GM12878 (cell line): Measurements from ENCODE around the gene THRA. TPM values are rescaled to one million over a fixed set of nuclear protein-coding genes. Genes with fewer than 3 reads are reported as not detected.

Experiments used
- ATAC-seq: fragments of 200-7000 bp; cut with Tn5 transposase; 3 replicates; pipeline ENCODE4 v1.9.1; 2020; ENCODE audit warnings: mild to moderate bottlenecking, moderate library complexity
- BruUV-seq: library from RNA; stranded (reverse); fragments of 400-500 nt; replicated peaks from 2 replicates; lab custom pipeline; 2021; lab: Mats Ljungman, UMichigan
- CTCF ChIA-PET: fragments of 300-600 bp; sonication (Branson Sonifier 250); formaldehyde crosslinking; extraction: SDS; loops from one replicate; lab custom pipeline; 2021; ENCODE audit warnings: inconsistent platforms; lab: Yijun Ruan, JAX
- POLR2A ChIA-PET: fragments of 350-600 bp; formaldehyde crosslinking; extraction: SDS; loops from one replicate; lab custom pipeline; 2021; ENCODE audit warnings: inconsistent platforms; lab: Charles Lee
- RAD21 ChIA-PET: fragments of 300-600 bp; sonication (Branson Sonifier 250); formaldehyde crosslinking; loops from one replicate; lab custom pipeline; 2023; ENCODE audit warnings: antibody characterized with exemption; ENCODE audit not compliant: unreplicated experiment; lab: Charles Lee
- SMC1A ChIA-PET: fragments of 300-600 bp; sonication (Branson Sonifier 250); formaldehyde crosslinking; loops from one replicate; lab custom pipeline; 2023; ENCODE audit not compliant: unreplicated experiment, uncharacterized antibody; lab: Charles Lee
- DNase-seq: peaks from one replicate; pipeline ENCODE4 v3.0.0-alpha.2; 2011; ENCODE audit warnings: low read depth, low spot score
- FAIRE-seq: peaks from 3 replicates; lab custom pipeline; 2011; peaks lifted over from hg19 to GRCh38; lab: Jason Lieb, UNC
- H2AFZ ChIP-seq: 2 replicates; pipeline ENCODE4 v1.6.0; 2011; ENCODE audit warnings: low read depth, low read length, control low read depth; ENCODE audit not compliant: control insufficient read depth
- H3K27ac ChIP-seq: 2 replicates; pipeline ENCODE4 v1.5.1; 2011; ENCODE audit warnings: control low read depth; ENCODE audit not compliant: control insufficient read depth, insufficient read depth
- H3K27me3 ChIP-seq, 2 experiments: replicated peaks in 1 of 2; 2 replicates each; pipeline versions ENCODE4 v1.6.0 to v1.6.1; 2011; ENCODE audit warnings: low read length in 1 of 2; ENCODE audit not compliant: control insufficient read depth in 2 of 2, insufficient read depth in 2 of 2
- H3K36me3 ChIP-seq, 2 experiments: 2 replicates each; pipeline ENCODE4 v1.5.1; 2011; ENCODE audit warnings: low read length in 1 of 2; ENCODE audit not compliant: control insufficient read depth in 2 of 2, insufficient read depth in 2 of 2
- H3K4me1 ChIP-seq: 2 replicates; pipeline ENCODE4 v1.6.1; 2011; ENCODE audit warnings: mild to moderate bottlenecking, low read length, moderate library complexity, mixed read lengths; ENCODE audit not compliant: control insufficient read depth, insufficient read depth
- H3K4me2 ChIP-seq: 2 replicates; pipeline ENCODE4 v1.6.0; 2011; ENCODE audit warnings: control low read depth; ENCODE audit not compliant: control insufficient read depth, insufficient read depth
- H3K4me3 ChIP-seq: fragments of 200-600 bp; sonication (generic); 2 replicates; pipeline ENCODE4 v1.5.1; 2016
- H3K79me2 ChIP-seq: 2 replicates; pipeline ENCODE4 v1.6.0; 2011; ENCODE audit warnings: low read length; ENCODE audit not compliant: control insufficient read depth, insufficient read depth
- H3K9ac ChIP-seq: 2 replicates; pipeline ENCODE4 v1.8.0; 2011; ENCODE audit warnings: low read length, control low read depth, mixed read lengths; ENCODE audit not compliant: control insufficient read depth, insufficient read depth
- H3K9me3 ChIP-seq: replicated peaks from 3 replicates; pipeline ENCODE4 v1.5.1; 2011; ENCODE audit warnings: mild to moderate bottlenecking, low read length; ENCODE audit not compliant: control insufficient read depth, insufficient read depth
- H4K20me1 ChIP-seq: 2 replicates; pipeline ENCODE4 v1.6.0; 2011; ENCODE audit not compliant: control insufficient read depth, insufficient read depth
- ATF7 ChIP-seq: fragments of 450-650 bp; IDR thresholded peaks from 2 replicates; pipeline ENCODE4 v1.6.1; 2016; ENCODE audit warnings: low read depth, mild to moderate bottlenecking
- BCL3 ChIP-seq: IDR thresholded peaks from 2 replicates; pipeline ENCODE4 v1.6.1; 2011; ENCODE audit warnings: borderline replicate concordance, low read depth, mild to moderate bottlenecking, moderate library complexity, low read length; ENCODE audit not compliant: insufficient read depth, poor library complexity, severe bottlenecking
- CREM ChIP-seq: IDR thresholded peaks from 2 replicates; pipeline ENCODE4 v1.6.1; 2014; ENCODE audit warnings: antibody characterized with exemption, low read depth
- HDAC2 ChIP-seq: fragments of 200-600 bp; sonication (generic); IDR thresholded peaks from 2 replicates; pipeline ENCODE4 v1.6.1; 2017
- MXI1 ChIP-seq: fragments of 150-350 bp; IDR thresholded peaks from 2 replicates; pipeline ENCODE4 v1.6.1; 2011; ENCODE audit warnings: low read depth, mild to moderate bottlenecking, inconsistent platforms, low read length, improper control_type of control experiment
- PKNOX1 ChIP-seq: fragments of 450-650 bp; IDR thresholded peaks from 2 replicates; pipeline ENCODE4 v1.6.1; 2016; ENCODE audit warnings: mild to moderate bottlenecking
- POLR2AphosphoS5 ChIP-seq: IDR thresholded peaks from 2 replicates; pipeline ENCODE4 v1.6.1; 2011; ENCODE audit warnings: mild to moderate bottlenecking, low read length, inconsistent platforms
- RB1 ChIP-seq: fragments of 450-650 bp; formaldehyde crosslinking; IDR thresholded peaks from 2 replicates; pipeline ENCODE4 v1.6.1; 2017; ENCODE audit warnings: mild to moderate bottlenecking, borderline replicate concordance
- REST ChIP-seq: IDR thresholded peaks from 2 replicates; pipeline ENCODE4 v1.6.1; 2012; ENCODE audit warnings: mild to moderate bottlenecking, low read depth, low read length
- SP1 ChIP-seq: IDR thresholded peaks from one replicate; pipeline ENCODE4 v1.6.1; 2011; ENCODE audit warnings: low read depth, low read length
- SREBF1 ChIP-seq: IDR thresholded peaks from 2 replicates; pipeline ENCODE4 v1.6.1; 2012; ENCODE audit warnings: mild to moderate bottlenecking, low read length
- SREBF2 ChIP-seq: IDR thresholded peaks from 2 replicates; pipeline ENCODE4 v1.6.1; 2012; ENCODE audit warnings: mild to moderate bottlenecking, low read length
- ZBED1 ChIP-seq: IDR thresholded peaks from 2 replicates; pipeline ENCODE4 v1.6.1; 2016; ENCODE audit warnings: borderline replicate concordance
- ZNF207 ChIP-seq: fragments of 450-650 bp; IDR thresholded peaks from 2 replicates; pipeline ENCODE4 v1.6.1; 2014; ENCODE audit warnings: antibody characterized with exemption, mild to moderate bottlenecking, borderline replicate concordance
- WGBS: methylation state at CpG from one replicate; pipeline ENCODE4 v1.1.6; 2016; ENCODE audit warnings: low lambda C conversion rate; ENCODE audit not compliant: insufficient replicate concordance, insufficient coverage; ENCODE audit errors: missing lambda C conversion rate; 5-methylcytosine and 5-hydroxymethylcytosine counted together
- in situ Hi-C: fragments of 300-500 bp; cut with MboI; formaldehyde crosslinking; loops from 9 replicates; pipeline ENCODE4 v1.14.3; 2018; ENCODE audit warnings: mixed read lengths
- intact Hi-C: fragments of 100-400 bp; cut with micrococcal nuclease; formaldehyde crosslinking; loops from one replicate; pipeline ENCODE4 v1.14.2; 2022; ENCODE audit not compliant: unreplicated experiment
- polyA plus RNA-seq, 11 experiments: library from polyadenylated mRNA; depleted of rRNA in 4 of 11; unstranded in 6 of 11; stranded (reverse) in 5 of 11; fragments of >200 nt; fragmentation: Nextera tagmentation in 4 of 11; fragmentation: Illumina TruSeq in 1 of 11; extraction: Ambion mirVana in 4 of 11; extraction: Trizol in 1 of 11; gene quantifications; 1 replicate in 1 of 11; 2 replicates in 10 of 11; pipeline versions ENCODE4 v1.2.1 to v1.2.3, GENCODE V29; 2011 to 2016; ENCODE audit warnings: inconsistent platforms in 2 of 11, missing spikeins in 2 of 11, low read depth in 1 of 11
- total RNA-seq, 4 experiments: library from RNA; depleted of rRNA in 3 of 4; stranded (reverse); fragments of >200 nt in 3 of 4; fragmentation: Illumina TruSeq in 1 of 4; extraction: Trizol in 1 of 4; gene quantifications; 2 replicates each; pipeline versions ENCODE4 v1.2.1 to v1.2.3, GENCODE V29; 2013 to 2021

Gene THRA
- total and polyA plus RNA-seq, 10 of the 15 experiments (the other 5 are each of a cell fraction or from before 2014, with no cell fraction given): 0.03 to 2.0 (median 0.64) TPM

DNA sequence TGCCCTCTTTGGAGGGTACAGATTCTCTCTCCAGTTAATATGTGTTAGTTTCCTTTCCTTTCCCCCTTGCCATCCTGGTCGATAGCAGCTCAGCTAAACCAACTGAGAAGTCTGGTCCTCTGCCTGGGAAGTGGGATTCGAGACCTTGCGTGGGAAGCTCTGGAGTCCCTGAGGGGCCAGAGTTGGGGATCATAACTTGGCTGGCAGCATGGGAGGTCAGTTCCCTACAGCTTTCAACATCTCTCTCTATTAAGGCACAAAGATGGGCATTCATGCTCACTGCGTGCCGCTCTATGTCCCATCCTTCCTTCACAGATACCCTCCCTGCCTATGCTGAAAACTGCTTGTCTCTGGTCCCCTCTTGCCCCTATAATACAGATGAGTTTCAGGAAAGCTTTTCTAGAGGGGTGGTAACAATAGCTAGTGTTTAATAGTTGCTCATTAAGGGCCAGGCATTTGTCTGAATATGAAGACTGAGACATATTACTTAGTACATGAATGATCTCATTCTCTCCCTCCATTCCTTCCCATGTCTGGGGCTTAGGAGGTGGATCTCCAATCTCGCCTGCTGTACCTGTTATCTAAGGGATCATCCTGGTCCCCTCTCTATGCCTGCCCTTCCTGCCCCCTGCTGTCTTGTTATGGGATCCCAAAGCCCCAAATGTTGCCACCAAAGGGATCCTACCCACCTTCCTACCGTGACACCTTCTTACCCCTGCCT lies 10.8 kb downstream of the THRA start:
- in situ Hi-C loops (no loop called here), intact Hi-C loops (no loop called here)
- no peak for ATAC-seq
- FAIRE-seq: no peak
- Histone ChIP-seq H2AFZ (no peak overlapping the region), H3K36me3 (no peaks in the 10 kb centered on the region), H3K27ac (no peak overlapping the region), H3K79me2 (no peaks in the 10 kb centered on the region), H4K20me1 (no peaks in the 10 kb centered on the region), H3K4me3 (no peak overlapping the region), H3K27me3 (no peaks in the 10 kb centered on the region), H3K4me1 (peaks cover 24% of the 10 kb centered on the region), H3K9ac (no peak overlapping the region), H3K9me3 (no peaks in the 10 kb centered on the region), H3K4me2 (no peak overlapping the region)
- CTCF ChIA-PET: interaction anchor here (0.6 to 15.2 kb wide), 9 partner anchors 11 to 487 kb away, joined by 3 to 142 read pairs (median 42); partner anchors contain the start of genes MED24, NR1D1 and THRA
- no TSS peak for BruUV-seq
- POLR2A ChIA-PET: interaction anchor here (0.6 to 0.7 kb wide), 2 partner anchors 9 to 19 kb away, joined by 4 to 6 read pairs; partner anchors contain the start of gene MED24
- 66% methylated on average over 7 of the region's 7 CpGs for WGBS
- TF ChIP-seq MXI1 (no peak), ZBED1 (no peak), ATF7 (no peak), POLR2AphosphoS5 (no peak), BCL3 (no peak), ZNF207 (no peak), SP1 (no peak), REST (no peak), PKNOX1 (no peak), SREBF1 (no peak), HDAC2 (no peak), RB1 (no peak), SREBF2 (no peak), CREM (no peak)
- RAD21 ChIA-PET: interaction anchor here (0.7 to 3.8 kb wide), 5 partner anchors 8 to 58 kb away, joined by 3 to 29 read pairs (median 3); partner anchors contain the start of genes CSF3, MED24 and THRA
- no peak for DNase-seq
- SMC1A ChIA-PET: interaction anchor here (0.9 to 6.4 kb wide), 7 partner anchors 8 to 38 kb away, joined by 3 to 56 read pairs (median 11); partner anchors contain the start of genes MED24, NR1D1 and THRA
